NCI-H2107 treated with DMSO at 0.1 percent for 48 hours (cell line): ENCODE data around the gene CLPX.
"Not testable (repeated sequence)": the region's sequence is repeated elsewhere in the genome, so short reads cannot be mapped to it uniquely, and the experiment has no call there.

Source experiments
- DNase-seq: peaks from one replicate; lab custom pipeline; 2025; ENCODE audit not compliant: unreplicated experiment; lab: John Stamatoyannopoulos, UW

CLPX gene

GRCh38 chr15:65184868-65185717 lies at the start of gene CLPX:
TSS of gene CLPX (minus strand) at chr15:65185342. CDS start at chr15:65185153, 189 bp downstream.
- DNase-seq = peak; percentile 58

GRCh38 chr15:65233696-65234095 lies 48.6 kb upstream of the CLPX start:
- no peak for DNase-seq

GRCh38 chr15:65232520-65232919 lies 47.4 kb upstream of the CLPX start:
- no peak for DNase-seq

- DNase-seq = no peak
These were observed 46.2 kb upstream of the CLPX start for GRCh38 chr15:65231306-65231705.

GRCh38 chr15:65226901-65227300 lies 41.8 kb upstream of the CLPX start:
- DNase-seq = not testable (repeated sequence)

GRCh38 chr15:65226221-65226620 lies 41.1 kb upstream of the CLPX start:
- DNase-seq = no peak

GRCh38 chr15:65223996-65224395 lies 38.9 kb upstream of the CLPX start:
- no peak for DNase-seq

- DNase-seq = no peak
These were observed 37.7 kb upstream of the CLPX start for GRCh38 chr15:65222891-65223290.

GRCh38 chr15:65221697-65222096 lies 36.6 kb upstream of the CLPX start:
- no peak for DNase-seq

GRCh38 chr15:65219137-65219536 lies 34.0 kb upstream of the CLPX start:
- DNase-seq = no peak

- DNase-seq = no peak
These were observed 32.7 kb upstream of the CLPX start for GRCh38 chr15:65217526-65218482.

- no peak for DNase-seq
These were observed 30.4 kb upstream of the CLPX start for GRCh38 chr15:65215496-65215895.

GRCh38 chr15:65214010-65214409 lies 28.9 kb upstream of the CLPX start:
- DNase-seq = no peak

GRCh38 chr15:65213241-65213640 lies 28.1 kb upstream of the CLPX start:
- no peak for DNase-seq

- DNase-seq = no peak
These were observed 27.0 kb upstream of the CLPX start for GRCh38 chr15:65212097-65212496.

- DNase-seq = peak; percentile 13
These were observed 26.4 kb upstream of the CLPX start for GRCh38 chr15:65211482-65211982.

- DNase-seq = no peak
These were observed 25.8 kb upstream of the CLPX start, which contains the start of gene CILP for GRCh38 chr15:65210770-65211481. TSS of gene CILP (minus strand) at chr15:65211473. CDS start at chr15:65209755, 1,718 bp downstream.

GRCh38 chr15:65209701-65210643 lies 24.8 kb upstream of the CLPX start:
- DNase-seq = no peak

GRCh38 chr15:65208647-65209046 lies 23.5 kb upstream of the CLPX start:
- DNase-seq = no peak
